Upper lobe of left lung (tissue), 6 donors: Measurements from ENCODE around the gene BBC3. TPM values are rescaled to one million over a fixed set of nuclear protein-coding genes. Genes with fewer than 3 reads are reported as not detected.
A peak's percentile ranks its signal among the peaks of the same experiment; 100 is the strongest.

ENCODE experiments used
- ATAC-seq, 2 donors: fragments of 200-7000 bp; cut with Tn5 transposase; one replicate each; pipeline ENCODE4 v1.9.1; 2022; ENCODE audit warnings: mild to moderate bottlenecking in 2 of 2, moderate library complexity in 2 of 2; ENCODE audit not compliant: low FRiP score in 2 of 2
- DNase-seq, 2 donors: peaks; one replicate each; pipeline ENCODE4 v3.0.0-alpha.2; 2019 to 2020
- H3K27ac ChIP-seq, 4 donors: fragments of 200-600 bp; sonication (generic); one replicate each; pipeline ENCODE4 v1.5.1; 2016 to 2019
- H3K27me3 ChIP-seq, 4 donors: fragments of 200-600 bp; sonication (generic); one replicate each; pipeline ENCODE4 v1.5.1; 2017 to 2019
- H3K36me3 ChIP-seq, 4 donors: fragments of 200-600 bp; sonication (generic); one replicate each; pipeline ENCODE4 v1.5.1; 2016 to 2019
- H3K4me1 ChIP-seq, 4 donors: fragments of 200-600 bp; sonication (generic); one replicate each; pipeline ENCODE4 v1.5.1; 2018 to 2019
- H3K4me3 ChIP-seq, 4 donors: fragments of 200-600 bp; sonication (generic); one replicate each; pipeline ENCODE4 v1.5.1; 2017 to 2019; ENCODE audit warnings: mild to moderate bottlenecking in 2 of 4, moderate library complexity in 1 of 4
- H3K9me3 ChIP-seq, 4 donors: fragments of 200-600 bp; sonication (generic); one replicate each; pipeline ENCODE4 v1.5.1; 2018 to 2019
- CTCF ChIP-seq, 6 experiments: fragments of 450-650 bp in 4 of 6; fragments of 200-600 bp in 2 of 6; sonication (generic) in 2 of 6; IDR thresholded peaks; one replicate each; pipeline ENCODE4 v1.5.1; 2016 to 2019; ENCODE audit warnings: antibody characterized with exemption in 6 of 6
- EP300 ChIP-seq, 4 donors: sonication (generic); formaldehyde crosslinking; IDR thresholded peaks; one replicate each; pipeline ENCODE4 v1.5.1; 2017; ENCODE audit warnings: antibody characterized with exemption in 4 of 4, control low read depth in 2 of 4
- POLR2A ChIP-seq, 4 donors: fragments of 450-650 bp; IDR thresholded peaks; one replicate each; pipeline ENCODE4 v1.5.1; 2016 to 2017; ENCODE audit warnings: antibody characterized with exemption in 4 of 4, mild to moderate bottlenecking in 2 of 4
- POLR2AphosphoS5 ChIP-seq, 2 donors: sonication (generic); formaldehyde crosslinking; IDR thresholded peaks; one replicate each; pipeline ENCODE4 v1.5.1; 2017; ENCODE audit warnings: antibody characterized with exemption in 2 of 2
- WGBS, 2 donors: methylation state at CpG; one replicate each; pipeline ENCODE4 v1.1.5; 2017 to 2018; 5-methylcytosine and 5-hydroxymethylcytosine counted together
- total RNA-seq, 6 donors: library from RNA; depleted of rRNA in 4 of 6; stranded (reverse); fragments of >200 nt in 4 of 6; gene quantifications; one replicate each; pipeline versions ENCODE4 v1.1.0 to v1.2.1, GENCODE V29; 2016 to 2021
- donor health status: DM: no; HTN: no; CAD: no; lungs with moderate emphysema.
- donor health status: DM: no; HTN: yes; CAD: no; lungs with severe emphysema.

The BBC3 gene
- total RNA-seq, 6 donors from 2014 or later, result 7.4 to 29.3 (median 15.9) TPM

GRCh38 chr19:47274071-47274890, 43.3 kb upstream of the BBC3 start, which contains the start of gene INAFM1:
Gene INAFM1, plus strand, starts transcription at chr19:47274885. Its CDS starts 35 bp downstream, at chr19:47274920.
- ATAC-seq, result peak; percentile 93 to 97
- WGBS, 2 donors, result 0 to 1% methylated on average over 19 to 46 of the region's 72 CpGs
- H3K4me3 ChIP-seq, result peak within 1 kb of the TSS; percentile 60 to 94 (median 72)

GRCh38 chr19:47273313-47274070, 42.5 kb upstream of the BBC3 start:
- 0% methylated on average over 3 to 28 of the region's 54 CpGs for WGBS, 2 donors
- peak in 1 of 4 donors; percentile 45 for TF ChIP-seq EP300 (IDR thresholded peaks at IDR 0.05)
- peak in 1 of 6 experiments; percentile 18 for TF ChIP-seq CTCF (IDR thresholded peaks at IDR 0.05)
- peak in 3 of 4 donors; percentile 82 to 93 (median 83) for TF ChIP-seq POLR2A (IDR thresholded peaks at IDR 0.05)
- peak; percentile 92 to 94 for TF ChIP-seq POLR2AphosphoS5 (IDR thresholded peaks at IDR 0.05)
- Histone ChIP-seq H3K36me3 (peaks cover 8 to 33% (median 25%) of the 10 kb centered on the region in 4 donors), H3K27ac (peak overlapping the region; percentile 91 to 99 (median 96)), H3K4me1 (peaks cover 27 to 31% (median 30%) of the 10 kb centered on the region in 4 donors), H3K4me3 (peak overlapping the region; percentile 33 to 94 (median 70)), H3K27me3 (no peaks in the 10 kb centered on the region), H3K9me3 (no peaks in the 10 kb centered on the region)
- peak; percentile 92 to 95 for ATAC-seq
- DNase-seq, result peak; percentile 95 to 96

More at GRCh38 chr19:47274071-47274890, 43.3 kb upstream of the BBC3 start, which contains the start of gene INAFM1:
- TF ChIP-seq POLR2AphosphoS5 (IDR thresholded peaks at IDR 0.05) (peak; percentile 52 to 68), EP300 (IDR thresholded peaks at IDR 0.05) (no peak)
- Histone ChIP-seq H3K27me3 (no peaks in the 10 kb centered on the region), H3K4me1 (peaks cover 27 to 31% (median 30%) of the 10 kb centered on the region in 4 donors), H3K9me3 (no peaks in the 10 kb centered on the region), H3K36me3 (peaks cover 8 to 27% (median 22%) of the 10 kb centered on the region in 4 donors), H3K27ac (peak within 1 kb of the TSS; percentile 91 to 99 (median 96))
- DNase-seq, result peak; percentile 99 to 100

GRCh38 chr19:47272448-47273312, 41.7 kb upstream of the BBC3 start:
- peak in 1 of 6 experiments; percentile 17 for TF ChIP-seq CTCF (IDR thresholded peaks at IDR 0.05)
- no peak for TF ChIP-seq POLR2AphosphoS5 (IDR thresholded peaks at IDR 0.05)
- Histone ChIP-seq H3K4me3 (peak overlapping the region; percentile 33 to 94 (median 70)), H3K27me3 (no peaks in the 10 kb centered on the region), H3K4me1 (peaks cover 27 to 31% (median 30%) of the 10 kb centered on the region in 4 donors), H3K9me3 (no peaks in the 10 kb centered on the region), H3K36me3 (peaks cover 11 to 41% (median 29%) of the 10 kb centered on the region in 4 donors), H3K27ac (peak overlapping the region; percentile 91 to 99 (median 96))
- no peak for DNase-seq
- ATAC-seq, result no peak
- WGBS, 2 donors, result 39 to 58% methylated on average over 24 to 42 of the region's 42 CpGs

GRCh38 chr19:47271949-47272348, 41.0 kb upstream of the BBC3 start:
- no peak overlapping the region for H3K4me3 ChIP-seq
- ATAC-seq (no peak), DNase-seq (no peak)
- peaks cover 13 to 48% (median 37%) of the 10 kb centered on the region in 4 donors for H3K36me3 ChIP-seq
- no peaks in the 10 kb centered on the region for H3K27me3 ChIP-seq
- TF ChIP-seq POLR2AphosphoS5 (IDR thresholded peaks at IDR 0.05) (no peak), POLR2A (IDR thresholded peaks at IDR 0.05) (no peak), EP300 (IDR thresholded peaks at IDR 0.05) (no peak), CTCF (IDR thresholded peaks at IDR 0.05) (no peak)
- H3K4me1 ChIP-seq, result peaks cover 27 to 31% (median 29%) of the 10 kb centered on the region in 4 donors
- WGBS, 2 donors, result 68 to 69% methylated on average over 6 of the region's 6 CpGs
- H3K27ac ChIP-seq, result peak overlapping the region in 3 of 4 donors; percentile 20 to 99 (median 95)
- no peaks in the 10 kb centered on the region for H3K9me3 ChIP-seq
